NB4 (cell line): ENCODE data around the gene CHMP3.

Experiments
- DNase-seq: peaks from one replicate; pipeline ENCODE4 v3.0.0; 2010; ENCODE audit warnings: low read depth
- H3K4me3 ChIP-seq: one replicate; pipeline ENCODE4 v1.5.1; 2011; ENCODE audit warnings: mild to moderate bottlenecking, low read depth, low read length, moderate library complexity
- MYC ChIP-seq: IDR thresholded peaks from 2 replicates; pipeline ENCODE4 v1.6.1; 2011; ENCODE audit warnings: low read depth, low read length
- POLR2A ChIP-seq: IDR thresholded peaks from 2 replicates; pipeline ENCODE4 v1.6.1; 2011; ENCODE audit warnings: mild to moderate bottlenecking; ENCODE audit not compliant: insufficient read length; ENCODE audit errors: extremely low read depth
- TF ChIP-seq, protein P1 (sequence below): IDR thresholded peaks from 2 replicates; pipeline ENCODE4 v1.6.1; 2011; ENCODE audit warnings: low read depth, low read length
- TF ChIP-seq, protein P2 (sequence below): IDR thresholded peaks from one replicate; pipeline ENCODE4 v1.5.1; 2012; ENCODE audit warnings: low read depth, low read length

Gene CHMP3

DNA sequence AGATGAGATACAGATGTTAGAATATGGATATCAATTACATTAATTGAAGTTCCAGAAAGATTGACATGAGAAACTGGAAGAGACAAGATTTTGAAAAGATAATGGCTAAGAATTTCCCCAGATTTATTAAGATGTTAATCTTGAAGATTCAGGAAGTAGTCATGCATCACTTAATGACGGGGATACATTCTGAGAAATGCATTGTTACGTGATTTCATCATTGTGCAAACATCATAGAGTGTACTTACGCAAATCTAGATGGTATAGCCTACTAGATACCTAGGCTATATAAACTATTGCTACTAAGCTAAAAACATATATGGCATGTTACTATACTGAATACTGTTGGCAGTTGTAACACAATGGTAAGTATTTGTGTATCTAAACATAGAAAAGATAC, 6.8 kb upstream of the CHMP3 start:
- H3K4me3 ChIP-seq: no peak overlapping the region
- TF ChIP-seq MYC: no peak
- DNase-seq: no peak

- DNase-seq: no peak
- no peak overlapping the region for H3K4me3 ChIP-seq
- TF ChIP-seq MYC (no peak), POLR2A (no peak)
- TF ChIP-seq, protein P1, sequence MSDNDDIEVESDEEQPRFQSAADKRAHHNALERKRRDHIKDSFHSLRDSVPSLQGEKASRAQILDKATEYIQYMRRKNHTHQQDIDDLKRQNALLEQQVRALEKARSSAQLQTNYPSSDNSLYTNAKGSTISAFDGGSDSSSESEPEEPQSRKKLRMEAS: no peak
- TF ChIP-seq, protein P2, sequence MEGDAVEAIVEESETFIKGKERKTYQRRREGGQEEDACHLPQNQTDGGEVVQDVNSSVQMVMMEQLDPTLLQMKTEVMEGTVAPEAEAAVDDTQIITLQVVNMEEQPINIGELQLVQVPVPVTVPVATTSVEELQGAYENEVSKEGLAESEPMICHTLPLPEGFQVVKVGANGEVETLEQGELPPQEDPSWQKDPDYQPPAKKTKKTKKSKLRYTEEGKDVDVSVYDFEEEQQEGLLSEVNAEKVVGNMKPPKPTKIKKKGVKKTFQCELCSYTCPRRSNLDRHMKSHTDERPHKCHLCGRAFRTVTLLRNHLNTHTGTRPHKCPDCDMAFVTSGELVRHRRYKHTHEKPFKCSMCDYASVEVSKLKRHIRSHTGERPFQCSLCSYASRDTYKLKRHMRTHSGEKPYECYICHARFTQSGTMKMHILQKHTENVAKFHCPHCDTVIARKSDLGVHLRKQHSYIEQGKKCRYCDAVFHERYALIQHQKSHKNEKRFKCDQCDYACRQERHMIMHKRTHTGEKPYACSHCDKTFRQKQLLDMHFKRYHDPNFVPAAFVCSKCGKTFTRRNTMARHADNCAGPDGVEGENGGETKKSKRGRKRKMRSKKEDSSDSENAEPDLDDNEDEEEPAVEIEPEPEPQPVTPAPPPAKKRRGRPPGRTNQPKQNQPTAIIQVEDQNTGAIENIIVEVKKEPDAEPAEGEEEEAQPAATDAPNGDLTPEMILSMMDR: no peak
Measured at GRCh38 chr2:86566821-86567190, 3.6 kb upstream of the CHMP3 start.

GRCh38 chr2:86566158-86566820, 3.0 kb upstream of the CHMP3 start:
- H3K4me3 ChIP-seq: no peak overlapping the region
- no peak for DNase-seq
- TF ChIP-seq, protein P2: no peak
- TF ChIP-seq, protein P1: no peak
- TF ChIP-seq POLR2A (no peak), MYC (no peak)

DNA sequence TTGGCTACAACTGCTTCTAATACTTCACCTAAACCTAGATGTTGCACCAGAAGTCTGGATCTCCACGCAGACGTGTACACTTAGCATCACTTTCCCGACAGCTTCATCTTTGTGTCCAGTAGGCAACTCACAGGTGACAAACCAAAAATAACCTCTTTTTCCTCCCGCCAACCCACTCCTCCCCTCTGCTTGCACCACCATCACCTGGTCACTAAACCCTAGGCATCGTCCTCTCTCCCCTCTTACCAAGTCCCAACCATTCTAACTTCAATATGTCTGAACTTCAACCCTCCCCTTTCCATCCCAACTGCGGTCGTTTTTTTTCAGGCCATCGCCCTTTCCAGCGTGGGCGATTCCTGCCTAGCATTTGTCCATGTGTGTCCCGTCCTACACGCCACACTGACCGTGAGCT, 413 bp upstream of the CHMP3 start:
- DNase-seq: no peak
- H3K4me3 ChIP-seq: peak overlapping the region; percentile 93
- TF ChIP-seq POLR2A: no peak
- TF ChIP-seq, protein P1: no peak
- TF ChIP-seq, protein P2: no peak
- TF ChIP-seq MYC: no peak

DNA sequence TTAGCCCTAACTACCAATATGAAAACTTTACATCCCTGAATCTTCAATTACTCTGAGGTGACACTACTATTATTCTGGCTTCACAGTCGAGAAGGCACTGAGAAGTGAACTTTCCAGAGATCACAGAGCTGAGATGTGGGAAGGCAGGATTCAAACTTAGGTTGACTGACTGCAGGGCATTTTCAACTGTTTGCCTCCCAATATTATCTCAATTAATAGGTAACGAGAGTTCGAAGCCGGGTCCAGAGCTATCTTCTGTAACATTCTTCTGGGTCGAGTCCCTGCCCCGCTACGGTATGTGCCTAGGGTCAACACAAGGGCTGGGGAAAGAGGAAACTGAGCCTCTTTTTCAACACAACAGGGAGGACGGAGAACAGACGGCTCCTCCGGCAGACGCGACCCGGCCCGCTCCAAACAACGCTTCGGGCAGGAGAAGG, 740 bp downstream of the CHMP3 start:
- peak overlapping the region; percentile 93 for H3K4me3 ChIP-seq
- no peak for TF ChIP-seq POLR2A
- TF ChIP-seq MYC: no peak
- no peak for DNase-seq

DNA sequence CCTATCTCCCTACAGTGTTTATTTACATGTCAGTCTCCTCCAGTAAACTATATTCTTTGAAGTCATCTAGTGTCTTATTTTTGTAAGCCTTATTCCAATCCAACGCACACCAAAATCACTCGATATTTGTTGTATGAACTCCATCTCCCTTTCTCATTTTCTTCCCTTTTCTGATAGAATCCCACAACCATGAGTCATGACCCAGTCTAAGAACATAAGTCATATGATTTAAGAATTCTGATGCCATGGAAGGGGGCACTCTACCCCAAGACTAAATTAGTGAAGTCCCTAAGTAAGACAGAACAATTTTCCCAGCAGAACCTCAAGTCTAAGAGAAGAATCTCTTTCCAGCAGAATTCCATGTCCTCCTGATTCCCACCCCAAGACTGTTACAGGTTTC, 5.4 kb downstream of the CHMP3 start:
- no peak overlapping the region for H3K4me3 ChIP-seq
- TF ChIP-seq, protein P2: no peak
- TF ChIP-seq POLR2A: no peak
- TF ChIP-seq, protein P1: no peak
- no peak for TF ChIP-seq MYC
- DNase-seq: peak; percentile 9

GRCh38 chr2:86556508-86556907, 6.7 kb downstream of the CHMP3 start:
- H3K4me3 ChIP-seq: no peak overlapping the region
- DNase-seq: no peak
- no peak for TF ChIP-seq MYC
- TF ChIP-seq, protein P1: no peak
- TF ChIP-seq, protein P2: no peak
- TF ChIP-seq POLR2A: no peak
